Endometrium (tissue), 2 donors: ENCODE data around the gene CLPTM1.
"Not testable (repeated sequence)": the region's sequence is repeated elsewhere in the genome, so short reads cannot be mapped to it uniquely, and the experiment has no call there.

Source experiments
- FAIRE-seq: peaks from 2 replicates; lab custom pipeline; 2012; peaks lifted over from hg19 to GRCh38; lab: Jason Lieb, UNC
- donor health status: control.
- donor health status: control.

The CLPTM1 gene

DNA sequence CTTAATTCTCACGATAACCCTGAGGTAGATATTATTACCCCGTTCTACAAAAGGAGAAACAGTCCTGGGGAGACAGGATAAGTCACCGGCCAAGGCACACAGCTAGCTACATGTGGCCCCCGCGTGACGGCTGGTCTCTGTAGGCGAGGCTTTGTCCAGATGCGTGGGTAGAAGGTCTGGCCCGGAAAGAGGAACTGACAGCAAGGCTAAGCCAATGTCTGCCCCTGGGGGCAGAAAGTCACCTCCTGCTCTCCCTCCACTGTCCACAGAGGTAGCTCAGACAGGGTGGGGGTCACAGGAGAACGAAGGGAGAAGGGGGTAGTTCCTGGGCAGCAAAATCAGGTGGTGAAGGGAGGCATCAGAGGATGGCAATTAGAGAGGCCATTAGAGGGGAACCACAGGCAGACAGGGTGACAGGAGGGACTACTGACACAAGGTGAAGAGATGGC, 11.4 kb upstream of the CLPTM1 start:
- FAIRE-seq = no peak

DNA sequence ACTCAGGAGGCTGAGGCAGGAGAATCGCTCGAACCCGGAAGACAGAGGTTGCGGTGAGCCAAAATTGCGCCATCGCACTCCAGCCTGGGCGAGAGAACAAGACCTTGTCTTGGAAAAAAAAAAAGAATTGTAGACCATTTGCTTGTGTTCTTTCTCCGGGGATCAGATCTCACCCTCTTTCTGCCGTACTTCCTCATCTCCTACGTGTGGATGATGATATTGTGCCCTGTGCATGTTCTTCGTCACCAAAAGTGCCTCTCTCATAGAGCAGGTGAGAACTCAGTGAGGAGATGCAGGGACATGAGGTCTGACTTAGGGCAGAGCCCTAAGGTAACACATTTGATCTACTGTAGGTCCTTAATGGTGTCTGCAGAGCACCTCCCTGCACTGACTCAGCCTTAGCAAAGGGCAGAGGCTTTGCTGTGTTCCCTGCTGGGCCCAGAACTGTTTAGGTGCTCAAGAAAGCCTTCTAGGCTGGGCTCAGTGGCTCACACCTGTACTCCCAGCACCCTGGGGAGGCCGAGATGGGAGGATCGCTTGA, 8.1 kb upstream of the CLPTM1 start:
- no peak for FAIRE-seq

DNA sequence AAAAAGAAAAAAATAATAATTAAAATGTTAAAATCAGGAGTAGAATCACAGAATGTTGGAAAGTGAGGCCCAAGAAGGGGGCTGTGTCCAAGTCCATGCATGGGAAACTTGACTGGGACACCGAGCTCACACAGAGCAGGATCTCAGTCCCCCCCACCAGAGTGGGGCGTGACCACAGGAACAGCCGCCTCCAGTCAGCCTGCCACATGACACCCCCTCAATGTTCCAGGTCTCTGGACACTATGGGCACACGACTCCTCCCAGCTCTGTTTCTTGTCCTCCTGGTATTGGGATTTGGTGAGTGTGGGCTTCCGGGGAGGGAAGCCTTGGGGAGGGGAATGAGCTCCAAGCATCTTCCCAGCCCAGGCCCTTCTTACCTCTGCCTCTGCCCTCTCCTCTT, 6.9 kb upstream of the CLPTM1 start:
- FAIRE-seq = no peak

DNA sequence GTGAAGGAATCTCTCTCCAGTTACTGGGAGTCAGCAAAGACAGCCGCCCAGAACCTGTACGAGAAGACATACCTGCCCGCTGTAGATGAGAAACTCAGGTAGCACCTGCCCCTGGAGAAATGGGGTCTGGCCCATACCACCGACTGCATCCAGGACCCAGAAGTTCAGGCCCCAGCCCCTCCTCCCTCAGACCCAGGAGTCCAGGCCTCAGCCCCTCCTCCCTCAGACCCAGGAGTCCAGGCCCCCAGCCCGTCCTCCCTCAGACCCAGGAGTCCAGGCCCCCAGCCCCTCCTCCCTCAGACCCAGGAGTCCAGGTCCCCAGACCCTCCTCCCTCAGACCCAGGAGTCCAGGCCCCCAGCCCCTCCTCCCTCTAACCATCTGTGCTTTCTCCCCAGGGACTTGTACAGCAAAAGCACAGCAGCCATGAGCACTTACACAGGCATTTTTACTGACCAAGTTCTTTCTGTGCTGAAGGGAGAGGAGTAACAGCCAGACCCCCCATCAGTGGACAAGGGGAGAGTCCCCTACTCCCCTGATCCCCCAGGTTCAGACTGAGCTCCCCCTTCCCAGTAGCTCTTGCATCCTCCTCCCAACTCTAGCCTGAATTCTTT, 6.3 kb upstream of the CLPTM1 start:
- no peak for FAIRE-seq

DNA sequence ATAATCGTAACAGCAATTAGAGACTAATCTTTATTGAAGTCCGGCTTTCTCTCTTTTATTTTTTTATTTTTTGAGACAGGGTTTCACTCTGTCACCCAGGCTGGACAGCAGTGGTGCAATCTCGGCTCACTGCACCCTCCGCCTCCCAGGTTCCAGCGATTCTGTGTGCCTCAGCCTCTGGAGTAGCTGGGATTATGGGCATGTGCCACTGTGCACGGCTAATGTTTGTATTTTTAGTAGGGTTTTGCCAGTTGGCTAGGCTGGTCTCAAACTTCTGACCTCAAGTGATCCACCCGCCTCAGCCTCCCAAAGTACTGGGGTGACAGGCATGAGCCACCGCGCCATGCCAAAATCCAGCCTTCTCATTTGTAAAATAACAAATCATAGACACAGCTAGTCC, 5.6 kb upstream of the CLPTM1 start:
- no peak for FAIRE-seq

DNA sequence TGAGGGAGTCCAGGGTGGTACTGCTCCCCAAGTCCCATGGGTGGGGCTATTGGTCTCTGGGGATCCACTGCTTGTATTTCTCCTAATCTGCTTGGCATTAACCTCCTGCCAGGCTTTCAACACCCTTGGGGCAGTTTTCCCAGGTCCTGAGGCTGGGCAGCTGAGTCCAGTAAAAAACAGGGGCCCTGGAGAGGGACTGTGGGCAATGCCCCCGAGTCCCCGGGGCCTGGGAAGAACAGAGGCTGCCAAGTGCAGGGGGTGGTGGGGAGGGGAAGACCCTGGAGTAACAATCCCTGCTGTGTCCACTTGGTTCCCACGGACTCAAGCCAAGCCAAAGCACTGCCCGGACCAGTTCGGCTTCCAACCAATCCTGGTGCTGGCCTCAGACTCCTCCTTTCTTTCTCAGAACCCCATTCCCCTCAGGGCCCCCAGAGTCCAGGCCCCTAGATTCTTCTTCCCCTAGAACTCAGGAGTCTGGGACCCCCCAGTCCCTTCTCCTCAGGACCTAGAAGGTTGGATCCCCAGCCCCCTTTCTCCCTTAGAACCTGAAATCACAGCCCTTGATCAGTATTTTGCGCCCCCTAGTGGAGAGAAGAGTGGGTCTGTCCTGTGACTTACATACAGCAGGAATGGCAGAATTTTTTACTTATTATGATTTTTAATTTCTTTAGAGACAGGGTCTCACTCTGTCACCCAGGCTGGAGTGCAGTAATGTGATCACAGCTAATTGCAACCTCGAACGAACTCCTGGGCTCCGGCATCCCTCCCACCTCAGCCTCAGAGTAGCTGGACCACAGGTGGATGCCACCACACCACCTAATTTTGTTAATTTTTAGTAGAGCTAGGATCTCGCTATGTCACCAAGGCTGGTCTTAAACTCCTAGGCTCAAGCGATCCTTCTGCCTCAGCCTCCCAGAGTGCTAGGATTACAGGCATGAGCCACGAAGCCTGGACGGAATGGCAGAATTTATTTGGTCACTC, 3.7 kb upstream of the CLPTM1 start:
- FAIRE-seq = no peak

DNA sequence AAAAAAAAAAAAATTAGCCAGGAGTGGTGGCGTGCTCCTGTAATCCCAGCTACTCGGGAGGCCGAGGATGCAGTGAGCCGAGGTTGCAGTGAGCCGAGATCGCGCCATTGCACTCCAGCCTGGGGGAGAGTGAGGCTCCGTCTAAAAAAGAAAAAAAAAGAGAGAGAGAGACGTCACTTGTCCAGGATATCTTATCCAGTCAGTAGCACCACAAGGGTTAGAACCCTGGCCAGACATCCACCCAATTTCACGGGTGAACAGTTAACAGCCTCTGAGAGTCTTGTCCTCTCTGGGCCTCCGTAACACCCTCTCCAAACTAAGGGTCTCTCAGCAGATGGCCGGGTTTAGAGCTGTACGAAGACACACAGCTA, 917 bp upstream of the CLPTM1 start:
- no peak for FAIRE-seq

DNA sequence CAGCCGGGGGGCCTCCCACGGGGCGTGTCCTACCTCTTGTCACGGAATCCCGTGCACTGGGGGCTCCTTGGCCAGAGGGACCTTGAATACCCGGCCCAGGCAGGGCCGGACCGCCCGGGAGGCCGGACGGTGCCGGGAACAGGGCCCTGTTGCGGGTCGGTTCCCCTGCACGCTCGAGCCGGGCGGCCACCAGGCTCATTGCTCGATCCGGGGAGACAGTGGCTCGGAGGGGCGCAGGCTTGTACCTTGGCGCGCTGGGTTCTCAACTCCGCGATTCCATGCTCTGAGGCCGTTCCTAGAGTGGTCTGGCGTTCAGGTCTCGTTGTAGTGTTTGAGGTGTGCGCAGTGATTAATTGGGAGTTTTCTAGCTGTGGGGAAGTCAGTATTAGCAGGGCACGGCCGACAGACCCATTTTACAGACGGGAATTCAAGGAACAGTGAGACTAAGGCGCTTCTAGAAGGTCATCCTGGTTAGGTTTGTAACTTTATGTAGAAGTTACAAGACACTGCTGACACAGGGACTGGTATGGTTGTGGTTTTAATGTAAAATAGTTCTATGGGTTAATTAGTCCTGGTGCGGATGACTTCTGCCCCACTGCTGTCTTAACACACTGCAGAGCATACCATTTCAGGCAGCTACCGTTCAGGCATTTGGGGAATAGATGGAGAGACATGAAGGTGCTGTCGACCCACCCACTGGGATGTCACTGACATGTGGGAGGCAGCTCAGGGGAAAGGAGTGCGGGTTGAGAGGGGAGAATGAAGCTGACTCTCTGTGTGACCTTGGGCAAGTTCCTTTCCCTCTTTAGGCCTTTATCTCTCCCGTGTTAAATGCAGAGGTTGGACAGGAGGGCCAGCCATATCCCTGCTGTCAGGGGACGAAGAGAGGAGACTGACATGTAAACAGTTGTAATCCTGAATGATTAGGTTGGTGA, 592 bp downstream of the CLPTM1 start:
- FAIRE-seq = no peak

DNA sequence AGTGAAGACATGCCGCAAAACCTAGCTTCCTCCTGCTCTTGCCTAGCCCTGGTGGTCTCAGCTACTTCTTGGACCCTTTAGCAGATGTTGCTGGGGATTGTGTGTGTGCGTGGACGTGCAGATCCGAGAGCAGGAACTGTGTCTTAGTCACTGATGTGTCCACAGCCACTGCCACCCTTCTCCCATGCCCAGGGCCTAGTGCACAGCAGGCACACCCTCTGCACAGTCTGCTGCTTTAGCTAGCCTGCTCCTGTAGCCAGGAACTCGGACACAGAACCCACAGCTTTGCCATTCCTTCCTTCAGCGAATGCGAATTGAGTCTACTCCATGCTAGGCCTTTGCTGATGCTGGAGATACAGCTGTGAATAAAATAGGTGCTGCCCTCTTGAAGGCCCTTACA, 2.3 kb downstream of the CLPTM1 start:
- FAIRE-seq = no peak

DNA sequence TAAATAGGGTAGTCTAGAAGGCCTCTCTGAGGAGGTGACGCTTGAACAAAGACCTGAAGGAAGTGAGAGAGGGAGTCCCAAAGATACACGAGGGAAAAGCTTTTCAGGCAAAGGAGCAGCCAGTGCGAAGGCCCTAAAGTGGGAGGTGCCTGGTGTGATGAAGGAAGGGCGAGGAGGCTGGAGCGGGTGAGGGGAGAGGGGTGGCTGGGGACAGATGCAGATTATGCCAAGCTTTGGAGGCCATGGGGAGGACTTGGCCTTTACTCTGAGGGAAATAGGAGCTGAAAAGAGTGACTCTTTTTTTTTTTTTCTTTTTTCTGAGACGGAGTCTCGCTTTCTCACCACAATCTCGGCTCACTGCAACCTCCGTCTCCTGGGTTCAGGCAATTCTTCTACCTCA, 2.9 kb downstream of the CLPTM1 start:
- no peak for FAIRE-seq

DNA sequence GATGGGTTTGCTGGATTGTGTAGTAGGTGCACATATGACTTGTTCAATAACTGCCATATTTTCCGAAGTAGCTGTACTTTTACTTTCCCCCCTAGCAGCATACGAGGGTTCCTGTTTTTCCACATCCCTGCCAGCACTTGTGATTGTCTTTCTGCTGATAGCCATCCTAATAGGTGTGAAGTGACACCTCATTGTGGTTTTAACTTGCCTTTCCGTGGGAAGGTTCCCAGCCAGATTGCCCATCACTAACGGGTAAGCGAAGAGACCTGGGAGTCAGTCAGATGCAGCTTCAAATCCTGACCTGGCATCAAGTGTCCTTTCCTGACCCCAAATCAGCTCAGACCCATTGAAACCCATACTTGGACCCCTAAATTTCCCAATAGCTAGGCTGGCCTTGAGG, 4.5 kb downstream of the CLPTM1 start:
- FAIRE-seq = no peak

DNA sequence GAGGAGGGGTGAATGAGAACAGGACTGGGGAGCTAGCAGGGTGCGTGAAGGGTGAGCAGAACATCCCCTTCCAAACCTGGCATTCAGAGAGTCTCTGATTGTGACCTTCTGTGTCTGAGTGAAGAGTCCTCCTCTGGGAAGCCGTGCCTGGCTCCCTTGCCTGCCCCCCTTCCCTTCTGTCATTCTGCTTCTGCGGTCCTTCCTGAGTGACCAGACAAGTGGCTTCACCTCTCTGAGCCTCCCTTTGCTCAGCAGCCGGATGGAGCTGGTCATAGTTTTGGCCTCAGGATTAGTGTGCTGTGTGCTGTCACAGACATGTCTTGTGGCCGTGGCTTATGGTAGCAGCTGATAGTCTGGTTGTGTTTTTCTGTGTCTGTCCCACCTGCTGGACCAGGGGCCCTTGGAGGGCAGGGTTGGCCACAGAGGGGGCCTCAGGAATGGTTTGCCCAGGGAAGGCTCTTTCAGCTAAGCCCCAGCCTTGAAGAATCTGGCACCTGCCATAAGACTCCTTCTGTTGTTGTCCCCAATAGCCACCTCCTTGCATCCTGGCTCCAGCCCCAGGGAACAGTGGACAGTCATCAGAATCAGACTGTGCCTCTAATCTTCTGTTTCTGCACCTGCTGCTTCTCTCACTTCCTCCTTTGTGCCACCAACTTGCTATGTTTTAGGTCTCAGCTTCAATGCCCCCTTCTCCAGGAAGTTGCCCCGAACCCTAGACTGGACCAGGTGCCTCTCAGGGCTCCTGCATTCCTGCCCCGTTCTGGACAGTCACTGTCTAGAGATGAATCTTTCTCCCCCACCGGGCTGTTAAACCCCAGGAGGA, 5.9 kb downstream of the CLPTM1 start:
- no peak for FAIRE-seq

DNA sequence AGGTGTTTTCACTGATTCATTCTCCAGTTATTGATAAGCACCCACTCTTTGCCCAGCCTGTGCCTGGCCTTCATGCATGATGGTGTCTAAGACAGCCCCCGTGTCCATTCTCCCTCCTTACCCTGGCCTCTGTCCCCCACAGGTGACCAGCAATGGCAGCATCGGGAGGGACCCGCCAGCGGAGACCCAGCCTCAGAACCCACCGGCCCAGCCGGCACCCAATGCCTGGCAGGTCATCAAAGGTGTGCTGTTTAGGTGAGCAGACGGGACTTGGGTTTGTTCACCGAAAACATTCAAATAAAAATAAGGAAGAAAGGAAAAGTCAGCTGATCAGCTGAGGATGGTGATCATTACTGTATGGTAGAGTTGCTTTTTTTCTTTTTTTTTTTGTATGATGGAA, 6.6 kb downstream of the CLPTM1 start:
- FAIRE-seq = no peak

DNA sequence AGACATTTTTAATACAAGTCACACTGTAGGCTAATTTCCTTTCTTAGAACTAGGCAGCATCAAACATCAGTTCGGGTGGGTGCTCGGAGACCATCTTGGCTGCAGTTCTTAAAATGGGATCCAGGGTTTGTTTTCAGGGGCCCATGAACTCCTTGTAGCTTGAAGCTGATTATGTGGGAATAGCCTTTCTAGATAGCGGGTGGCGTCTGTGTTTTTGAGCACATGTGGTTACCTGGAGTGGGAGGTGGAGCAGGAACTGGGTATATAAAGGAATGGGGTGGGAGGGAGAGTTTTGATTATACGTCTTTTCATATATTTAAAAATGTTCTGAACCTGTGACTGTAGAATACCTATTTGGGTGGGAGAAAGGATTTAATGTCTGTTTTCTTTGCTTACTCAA, 12.9 kb downstream of the CLPTM1 start:
- FAIRE-seq = no peak

DNA sequence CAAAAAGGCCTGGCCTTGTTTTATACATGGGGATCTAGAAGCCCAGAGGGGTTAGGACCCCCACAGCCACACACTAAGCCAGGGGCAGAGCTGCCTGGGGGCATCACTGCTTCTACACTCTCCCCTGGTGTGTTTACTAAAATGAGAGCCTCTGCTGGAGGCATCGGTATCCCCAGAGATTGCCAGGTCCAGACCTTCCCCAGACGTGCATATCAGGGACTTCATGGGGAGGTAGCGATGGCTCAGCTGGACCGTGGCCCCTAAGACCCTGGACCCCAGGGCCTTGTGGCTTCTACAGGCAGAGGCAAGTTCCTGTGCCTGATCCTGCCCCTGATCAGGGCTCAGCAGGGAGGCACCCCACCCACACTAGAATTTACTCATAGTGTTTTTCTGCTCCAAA, 13.5 kb downstream of the CLPTM1 start:
- FAIRE-seq = no peak

DNA sequence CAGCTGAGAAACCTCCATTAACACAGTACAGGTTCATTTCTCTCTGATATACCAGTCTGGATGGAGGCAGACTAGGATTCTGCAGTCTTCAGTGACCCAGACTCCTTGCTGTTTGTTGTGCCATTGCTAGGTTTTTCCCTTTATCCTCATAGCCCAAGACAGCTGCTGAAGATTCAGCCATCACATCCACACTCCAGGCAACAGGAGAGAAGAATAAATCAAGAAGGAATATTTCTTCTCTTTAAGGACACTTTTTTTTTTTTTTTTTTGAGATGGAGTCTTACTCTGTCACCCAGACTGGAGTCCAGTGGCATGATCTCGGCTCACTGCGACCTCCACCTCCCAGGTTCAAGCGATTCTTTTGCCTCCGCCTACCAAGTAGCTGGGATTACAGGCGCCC, 14.3 kb downstream of the CLPTM1 start:
- FAIRE-seq = no peak

DNA sequence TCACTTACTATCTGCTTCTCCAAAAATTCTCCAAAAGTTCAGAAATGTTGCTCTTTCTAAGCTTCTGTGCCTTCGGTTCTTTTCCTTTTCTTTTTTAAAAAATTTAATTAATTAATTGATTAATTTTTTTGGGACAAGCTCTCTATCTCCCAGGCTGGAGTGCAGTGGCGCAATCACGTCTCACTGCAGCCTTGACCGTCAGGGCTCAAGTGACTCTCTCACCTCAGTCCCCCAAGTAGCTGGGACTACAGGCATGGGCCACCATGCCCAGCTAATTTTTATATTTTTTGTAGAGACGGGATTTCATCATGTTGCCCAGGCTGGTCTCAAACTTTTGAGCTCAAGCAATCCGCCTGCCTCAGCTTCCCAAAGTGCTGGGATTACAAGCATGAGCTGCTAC, 16.3 kb downstream of the CLPTM1 start:
- not testable (repeated sequence) for FAIRE-seq

DNA sequence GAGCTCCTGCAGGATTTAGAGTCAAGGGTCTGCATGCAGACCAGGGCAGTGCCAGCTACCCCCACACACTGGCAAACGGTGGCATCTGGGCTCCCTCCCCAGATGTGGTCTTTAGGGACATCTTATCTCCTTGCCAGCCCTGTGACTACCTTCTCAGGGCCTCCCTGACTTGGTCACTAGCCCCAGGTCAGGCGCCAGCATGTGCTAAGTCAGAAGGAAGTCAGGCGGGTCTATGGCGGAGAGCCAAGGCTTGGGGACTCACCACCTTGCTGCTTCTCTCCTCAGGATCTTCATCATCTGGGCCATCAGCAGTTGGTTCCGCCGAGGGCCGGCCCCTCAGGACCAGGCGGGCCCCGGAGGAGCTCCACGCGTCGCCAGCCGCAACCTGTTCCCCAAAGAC, 17.6 kb downstream of the CLPTM1 start:
- no peak for FAIRE-seq

DNA sequence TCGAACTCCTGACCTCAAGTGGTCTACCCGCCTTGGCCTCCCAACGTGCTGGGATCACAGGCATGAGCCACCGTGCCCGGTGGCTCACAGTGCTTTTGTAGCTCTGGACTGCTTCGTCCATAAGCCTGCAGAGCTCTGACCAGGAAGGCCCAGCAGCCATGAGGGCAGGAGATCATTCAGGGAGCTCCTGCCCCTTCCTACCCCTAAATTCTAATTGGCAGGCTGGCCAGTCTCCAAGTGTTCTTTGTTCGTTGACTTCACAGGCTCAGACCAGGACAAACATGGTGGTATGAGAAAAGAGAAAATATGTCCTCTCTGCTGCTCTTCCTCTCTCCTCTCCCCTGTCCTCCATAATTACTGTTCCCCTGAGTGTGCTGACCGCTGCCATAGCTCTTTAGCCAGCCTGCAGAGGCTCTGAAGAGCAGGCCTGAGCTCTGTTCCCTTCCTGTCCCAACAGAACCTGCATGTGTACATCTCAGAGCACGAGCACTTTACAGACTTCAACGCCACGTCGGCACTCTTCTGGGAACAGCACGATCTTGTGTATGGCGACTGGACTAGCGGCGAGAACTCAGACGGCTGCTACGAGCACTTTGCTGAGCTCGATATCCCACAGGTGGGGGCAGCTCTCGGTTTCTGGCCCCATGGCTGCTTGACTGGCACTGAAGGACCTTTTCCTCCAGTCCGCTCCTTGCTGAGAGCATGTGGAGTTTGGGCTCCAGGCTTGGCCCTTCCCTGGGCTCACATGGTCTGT, 19.0 kb downstream of the CLPTM1 start:
- FAIRE-seq = no peak

DNA sequence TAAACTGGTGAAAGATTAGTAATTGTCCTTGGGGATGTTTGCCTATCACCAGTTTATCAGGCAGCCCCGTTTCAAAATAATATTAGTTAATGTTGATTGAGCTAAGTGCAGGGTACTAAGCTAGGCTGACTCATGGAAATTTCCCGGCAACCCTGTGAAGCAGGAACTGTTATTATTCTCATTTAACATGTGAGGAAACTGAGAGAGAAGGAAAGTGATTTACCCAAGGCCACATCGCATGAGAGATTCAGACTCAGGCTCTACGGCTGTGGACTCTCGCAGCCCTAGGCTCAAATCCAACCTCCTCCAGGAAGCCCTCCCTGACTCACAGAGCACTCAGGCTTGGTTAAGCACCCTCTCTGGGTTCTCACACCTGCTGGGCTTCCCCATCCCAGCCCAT, 19.7 kb downstream of the CLPTM1 start:
- FAIRE-seq = no peak

DNA sequence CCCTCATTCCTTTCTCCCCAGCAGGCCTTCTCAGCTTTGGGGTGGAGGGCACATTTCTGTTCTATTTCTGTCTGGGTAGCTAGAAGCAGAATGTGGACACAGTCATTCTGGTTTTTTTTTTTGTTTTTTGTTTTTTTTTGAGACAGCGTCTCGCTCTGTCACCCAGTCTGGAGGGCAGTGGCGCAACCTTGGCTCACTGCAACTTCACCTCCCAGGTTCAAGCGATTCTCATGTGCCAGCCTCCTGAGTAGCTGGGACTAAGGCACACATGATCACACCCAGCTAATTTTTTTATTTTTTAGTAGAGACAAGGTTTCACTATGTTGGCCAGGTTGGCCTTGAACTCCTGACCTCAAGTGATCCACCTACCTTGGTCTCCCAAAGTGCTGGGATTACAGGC, 20.3 kb downstream of the CLPTM1 start:
- FAIRE-seq = no peak
